ENCODE measurements around the gene NOC2L. TPM values are rescaled to one million over a fixed set of nuclear protein-coding genes. Genes with fewer than 3 reads are reported as not detected.

NOC2L gene
- polyA plus RNA-seq, 1 donor (not counting 4 experiments of a cell fraction or from before 2014, with no cell fraction given), result 51.8 TPM

DNA sequence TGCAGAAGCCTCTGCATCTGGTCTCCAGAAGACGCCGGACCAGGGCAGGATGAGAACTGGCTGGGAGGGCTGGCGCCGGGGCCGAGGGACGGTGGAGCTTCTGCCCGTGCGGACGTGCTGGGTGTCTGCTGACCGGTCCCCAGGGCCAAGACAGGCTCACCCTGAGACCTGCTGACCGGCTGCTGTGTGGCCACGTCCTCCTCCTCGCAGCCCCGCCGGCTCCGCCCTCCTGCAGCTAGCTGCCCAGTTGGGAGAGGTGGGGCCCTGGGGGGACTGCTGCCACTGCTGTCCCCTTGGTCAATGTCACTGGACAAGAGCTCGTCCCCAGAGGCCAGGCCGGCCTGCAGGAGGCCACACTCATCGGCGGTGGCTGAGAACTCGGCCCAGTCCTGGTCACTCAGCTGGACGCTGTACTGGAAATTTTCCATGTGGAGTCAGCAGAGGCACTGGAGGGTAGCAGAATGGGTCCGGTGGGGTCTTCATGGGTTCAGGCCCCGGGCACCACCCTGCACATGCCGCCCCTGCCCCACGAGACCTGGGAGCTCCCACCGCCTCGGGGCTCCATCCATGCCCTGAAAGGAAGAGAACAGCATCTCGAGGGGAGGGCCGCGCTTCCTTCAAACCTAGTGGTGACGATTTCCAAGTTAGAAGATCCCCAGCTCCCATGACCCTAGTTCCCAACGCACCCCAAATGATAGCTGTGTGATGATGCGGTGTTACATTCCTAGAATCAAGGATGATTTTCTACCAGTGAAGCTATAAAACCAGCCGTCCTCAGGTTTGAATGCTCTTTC is 21.7 kb upstream of the NOC2L start:
- H3K4me1 ChIP-seq (ENCODE audit: control insufficient read depth, extremely low read depth, insufficient read depth, low read length), result peaks cover 4% of the 10 kb centered on the region
- no peak overlapping the region for H3K4me2 ChIP-seq (ENCODE audit: control insufficient read depth, extremely low read depth, insufficient read depth, low read depth, low read length)
- H3K27ac ChIP-seq (ENCODE audit: control insufficient read depth, insufficient read depth, low read length), result no peak overlapping the region
- H3K4me3 ChIP-seq (ENCODE audit: control insufficient read depth in 2 of 3, extremely low read depth in 1 of 3, insufficient read depth in 2 of 3, low read depth in 1 of 3, low read length in 3 of 3), result no peak overlapping the region
- TF ChIP-seq EZH2 (IDR thresholded peaks at IDR 0.05; ENCODE audit: low read length), result no peak
- TF ChIP-seq, protein P1, sequence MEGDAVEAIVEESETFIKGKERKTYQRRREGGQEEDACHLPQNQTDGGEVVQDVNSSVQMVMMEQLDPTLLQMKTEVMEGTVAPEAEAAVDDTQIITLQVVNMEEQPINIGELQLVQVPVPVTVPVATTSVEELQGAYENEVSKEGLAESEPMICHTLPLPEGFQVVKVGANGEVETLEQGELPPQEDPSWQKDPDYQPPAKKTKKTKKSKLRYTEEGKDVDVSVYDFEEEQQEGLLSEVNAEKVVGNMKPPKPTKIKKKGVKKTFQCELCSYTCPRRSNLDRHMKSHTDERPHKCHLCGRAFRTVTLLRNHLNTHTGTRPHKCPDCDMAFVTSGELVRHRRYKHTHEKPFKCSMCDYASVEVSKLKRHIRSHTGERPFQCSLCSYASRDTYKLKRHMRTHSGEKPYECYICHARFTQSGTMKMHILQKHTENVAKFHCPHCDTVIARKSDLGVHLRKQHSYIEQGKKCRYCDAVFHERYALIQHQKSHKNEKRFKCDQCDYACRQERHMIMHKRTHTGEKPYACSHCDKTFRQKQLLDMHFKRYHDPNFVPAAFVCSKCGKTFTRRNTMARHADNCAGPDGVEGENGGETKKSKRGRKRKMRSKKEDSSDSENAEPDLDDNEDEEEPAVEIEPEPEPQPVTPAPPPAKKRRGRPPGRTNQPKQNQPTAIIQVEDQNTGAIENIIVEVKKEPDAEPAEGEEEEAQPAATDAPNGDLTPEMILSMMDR (optimal IDR thresholded peaks at IDR 0.05 in 1 of 3, IDR thresholded peaks at IDR 0.05 in 1 of 3, conservative IDR thresholded peaks at IDR 0.05 in 1 of 3; ENCODE audit: extremely low read depth in 1 of 3, insufficient read depth in 2 of 3, low read length in 3 of 3), result no peak
- DNase-seq (ENCODE audit: low read depth, low spot score), result no peak
- no peaks in the 10 kb centered on the region for H3K9me3 ChIP-seq (ENCODE audit: control insufficient read depth, low read depth, low read length)
- H3K9ac ChIP-seq (ENCODE audit: control insufficient read depth, extremely low read depth, insufficient read depth, low read length), result no peak overlapping the region
- peaks cover 50% of the 10 kb centered on the region for H3K27me3 ChIP-seq (ENCODE audit: control insufficient read depth, extremely low read depth, insufficient read depth, low read length)
- H3K36me3 ChIP-seq (ENCODE audit: control insufficient read depth in 2 of 2, extremely low read depth in 1 of 2, insufficient read depth in 2 of 2, low read length in 2 of 2), result no peaks in the 10 kb centered on the region
- H3K9me1 ChIP-seq (ENCODE audit: control insufficient read depth, extremely low read depth, insufficient read depth, low read length), result no peaks in the 10 kb centered on the region
- dilution Hi-C loops (cut with MboI; ENCODE audit: extremely low pct_ligation_motif_present, low sequenced_read_pairs), result no loop called here
- H2AFZ ChIP-seq (ENCODE audit: control insufficient read depth, low read length), result no peak overlapping the region
- no peaks in the 10 kb centered on the region for H4K20me1 ChIP-seq (ENCODE audit: control insufficient read depth, extremely low read depth, insufficient read depth, low read length)
- FAIRE-seq, result no peak
- H3K79me2 ChIP-seq (ENCODE audit: control insufficient read depth, insufficient read depth, low read length), result no peaks in the 10 kb centered on the region

GRCh38 chr1:980137-980571 is 21.1 kb upstream of the NOC2L start:
- Histone ChIP-seq H3K4me1 (ENCODE audit: control insufficient read depth, extremely low read depth, insufficient read depth, low read length) (peaks cover 4% of the 10 kb centered on the region), H3K36me3 (ENCODE audit: control insufficient read depth in 2 of 2, extremely low read depth in 1 of 2, insufficient read depth in 2 of 2, low read length in 2 of 2) (no peaks in the 10 kb centered on the region), H3K27ac (ENCODE audit: control insufficient read depth, insufficient read depth, low read length) (no peak overlapping the region), H3K9ac (ENCODE audit: control insufficient read depth, extremely low read depth, insufficient read depth, low read length) (no peak overlapping the region), H4K20me1 (ENCODE audit: control insufficient read depth, extremely low read depth, insufficient read depth, low read length) (no peaks in the 10 kb centered on the region), H3K9me3 (ENCODE audit: control insufficient read depth, low read depth, low read length) (no peaks in the 10 kb centered on the region), H3K27me3 (ENCODE audit: control insufficient read depth, extremely low read depth, insufficient read depth, low read length) (peaks cover 47% of the 10 kb centered on the region), H3K9me1 (ENCODE audit: control insufficient read depth, extremely low read depth, insufficient read depth, low read length) (no peaks in the 10 kb centered on the region), H3K4me2 (ENCODE audit: control insufficient read depth, extremely low read depth, insufficient read depth, low read depth, low read length) (no peak overlapping the region), H3K79me2 (ENCODE audit: control insufficient read depth, insufficient read depth, low read length) (no peaks in the 10 kb centered on the region), H3K4me3 (ENCODE audit: control insufficient read depth in 2 of 3, extremely low read depth in 1 of 3, insufficient read depth in 2 of 3, low read depth in 1 of 3, low read length in 3 of 3) (no peak overlapping the region), H2AFZ (ENCODE audit: control insufficient read depth, low read length) (no peak overlapping the region)
- no peak for TF ChIP-seq EZH2 (IDR thresholded peaks at IDR 0.05; ENCODE audit: low read length)
- TF ChIP-seq, protein P1 (optimal IDR thresholded peaks at IDR 0.05 in 1 of 3, IDR thresholded peaks at IDR 0.05 in 1 of 3, conservative IDR thresholded peaks at IDR 0.05 in 1 of 3; ENCODE audit: extremely low read depth in 1 of 3, insufficient read depth in 2 of 3, low read length in 3 of 3), result no peak
- FAIRE-seq (no peak), DNase-seq (ENCODE audit: low read depth, low spot score) (no peak)
- dilution Hi-C loops (cut with MboI; ENCODE audit: extremely low pct_ligation_motif_present, low sequenced_read_pairs), result no loop called here

All from keratinocyte (primary cell).